ENCODE results near the gene RABAC1. TPM values are rescaled to one million over a fixed set of nuclear protein-coding genes. Genes with fewer than 3 reads are reported as not detected.

The RABAC1 gene, protein sequence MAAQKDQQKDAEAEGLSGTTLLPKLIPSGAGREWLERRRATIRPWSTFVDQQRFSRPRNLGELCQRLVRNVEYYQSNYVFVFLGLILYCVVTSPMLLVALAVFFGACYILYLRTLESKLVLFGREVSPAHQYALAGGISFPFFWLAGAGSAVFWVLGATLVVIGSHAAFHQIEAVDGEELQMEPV
- total RNA-seq (10 to 100 TPM; 74.7 to 83.3 TPM), polyA plus RNA-seq (220 TPM)

DNA sequence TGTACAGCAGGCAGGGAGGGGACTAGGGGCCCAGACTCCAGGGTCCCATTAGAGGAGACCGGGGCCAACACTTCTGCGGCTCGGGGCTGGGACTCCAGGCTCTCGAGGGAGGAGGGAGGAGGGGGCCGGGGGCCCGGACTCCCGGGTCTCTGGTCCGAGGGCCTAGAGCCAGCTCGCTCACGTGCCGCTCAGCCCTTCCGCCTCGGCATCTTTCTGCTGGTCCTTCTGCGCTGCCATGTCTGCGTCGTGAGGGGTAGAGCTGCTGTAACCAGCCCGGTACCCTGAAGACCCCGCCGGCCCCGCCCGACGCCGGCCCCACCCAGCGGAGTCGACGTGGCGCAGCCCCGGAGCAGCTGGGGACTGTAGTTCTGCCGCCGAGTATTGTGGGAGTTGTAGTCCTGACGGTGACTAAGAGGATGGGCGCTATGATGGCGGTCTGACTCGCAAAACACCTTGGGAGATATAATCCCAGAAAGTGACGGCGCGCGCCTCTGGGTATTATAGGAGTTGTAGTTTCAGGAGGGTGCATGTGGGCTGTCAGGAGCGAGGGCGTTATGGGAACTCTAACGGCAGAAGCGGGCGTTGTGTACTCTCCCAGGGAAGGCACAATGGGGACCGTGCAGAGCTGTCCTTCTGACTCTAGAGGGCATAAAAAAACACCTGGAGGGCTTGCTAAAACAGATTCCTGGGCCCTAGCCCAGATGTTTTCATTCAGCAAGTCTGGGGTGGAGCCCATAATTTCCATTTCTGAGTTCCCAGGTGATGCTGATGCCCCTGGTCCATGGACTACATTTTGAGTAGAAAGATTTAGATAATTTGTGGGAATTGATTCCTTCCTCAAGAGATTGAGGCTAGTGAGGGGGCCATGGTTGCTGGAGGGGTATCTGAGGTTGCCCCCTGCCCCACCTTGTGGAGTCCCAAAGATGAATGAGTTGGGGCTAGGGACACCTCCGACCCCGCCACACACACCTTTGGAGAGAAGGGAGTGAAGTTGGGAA is at the start of gene RABAC1:
TSS of gene RABAC1 (minus strand) at position 266 of the 998 bp plus-strand sequence. CDS start at position 237, 29 bp downstream.
- POLR2A ChIA-PET = interaction anchor here (0.6 to 3.6 kb wide), 7 partner anchors 13 to 464 kb away, joined by 3 to 20 read pairs (median 4); partner anchors contain the start of genes RPS19 and ZNF574

DNA sequence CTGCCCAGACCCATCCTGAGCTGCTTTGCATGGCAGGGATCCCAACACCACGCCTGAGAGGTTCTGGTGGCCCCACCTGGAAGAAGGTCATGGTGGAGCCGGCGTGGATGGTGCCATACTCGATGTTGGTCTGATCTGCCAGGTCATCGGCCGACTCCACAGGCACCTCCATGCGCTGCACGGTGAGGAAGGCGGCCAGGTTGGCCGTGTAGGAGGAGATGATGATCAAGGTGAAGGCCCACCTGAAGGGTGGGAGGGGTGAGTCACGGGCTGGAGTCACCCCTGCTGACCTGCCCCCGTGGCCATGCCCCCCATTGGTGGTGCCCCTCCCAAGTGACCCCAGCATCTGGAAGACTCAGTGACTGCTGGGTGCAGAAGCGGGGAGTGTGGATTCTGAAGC is 47.4 kb upstream of the RABAC1 start:
- H3K4me1 Mint-ChIP-seq = no peaks in the 10 kb centered on the region
- H3K4me3 Mint-ChIP-seq = no peak overlapping the region
- no peak for DNase-seq
- no peak overlapping the region for H3K27ac Mint-ChIP-seq
- H3K9me3 Mint-ChIP-seq = no peaks in the 10 kb centered on the region
- H3K36me3 ChIP-seq (ENCODE audit: insufficient read depth, low read length) = no peaks in the 10 kb centered on the region
- no peaks in the 10 kb centered on the region for H3K9me3 ChIP-seq (ENCODE audit: low read length)
- H3K4me3 ChIP-seq (ENCODE audit: low read length) = no peak overlapping the region
- peaks cover 15 to 45% of the 10 kb centered on the region in 2 donors for H3K27me3 Mint-ChIP-seq
- H3K27ac ChIP-seq (ENCODE audit: low read depth, low read length) = no peak overlapping the region
- ChIA-PET POLR2A (no interaction called here), CTCF (no interaction called here)
- H3K4me1 ChIP-seq (ENCODE audit: insufficient read depth, low read length) = no peaks in the 10 kb centered on the region
- no peaks in the 10 kb centered on the region for H3K36me3 Mint-ChIP-seq
- peaks cover 3% of the 10 kb centered on the region for H3K27me3 ChIP-seq (ENCODE audit: insufficient read depth, low read length, poor library complexity, severe bottlenecking)

More for the DNA sequence above, at the start of gene RABAC1:
- Mint-ChIP-seq H3K27ac (peak within 1 kb of the TSS; percentile 82 to 98 (median 94)), H3K4me1 (peaks cover 17 to 22% (median 21%) of the 10 kb centered on the region in 3 donors), H3K27me3 (no peaks in the 10 kb centered on the region), H3K9me3 (peaks cover 0 to 2% (median 0%) of the 10 kb centered on the region in 5 donors), H3K36me3 (peaks cover 0 to 35% (median 2%) of the 10 kb centered on the region in 3 donors), H3K4me3 (peak within 1 kb of the TSS; percentile 92 to 96 (median 94))
- Histone ChIP-seq H3K4me1 (ENCODE audit: insufficient read depth, low read length) (peaks cover 16% of the 10 kb centered on the region), H3K27me3 (ENCODE audit: insufficient read depth, low read length, poor library complexity, severe bottlenecking) (no peaks in the 10 kb centered on the region), H3K9me3 (ENCODE audit: low read length) (no peaks in the 10 kb centered on the region), H3K27ac (ENCODE audit: low read depth, low read length) (peak within 1 kb of the TSS; percentile 86), H3K4me3 (ENCODE audit: low read length) (peak within 1 kb of the TSS; percentile 92), H3K36me3 (ENCODE audit: insufficient read depth, low read length) (no peaks in the 10 kb centered on the region)
- peak; percentile 79 to 90 (median 82) for DNase-seq
- CTCF ChIA-PET = interaction anchor here (0.8 to 5.0 kb wide), 8 partner anchors 11 to 132 kb away, joined by 3 to 32 read pairs (median 3); partner anchors contain the start of gene RPS19

DNA sequence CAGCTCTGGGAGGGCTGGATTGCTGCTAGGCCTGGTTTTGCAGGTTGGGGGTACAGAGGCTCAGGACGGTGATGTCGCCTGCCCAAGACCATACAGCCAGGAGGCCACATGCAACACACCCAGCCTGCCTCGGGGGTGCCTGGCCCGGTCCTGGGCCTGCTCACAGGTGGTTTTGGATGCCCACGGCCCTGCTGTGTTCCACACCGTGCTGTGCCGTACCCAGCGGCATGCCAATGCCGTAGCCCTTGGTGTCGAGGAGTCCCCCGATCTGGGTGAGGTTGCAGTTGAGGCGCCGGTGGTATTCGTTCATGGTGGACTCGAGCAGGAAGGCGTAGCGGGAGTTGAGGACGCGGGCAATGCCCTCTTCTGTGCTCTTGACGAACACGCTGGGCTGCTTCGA is 46.4 kb upstream of the RABAC1 start:
- DNase-seq = no peak
- Mint-ChIP-seq H3K36me3 (no peaks in the 10 kb centered on the region), H3K4me3 (no peak overlapping the region), H3K27ac (no peak overlapping the region), H3K9me3 (no peaks in the 10 kb centered on the region), H3K27me3 (peaks cover 20 to 55% of the 10 kb centered on the region in 2 donors), H3K4me1 (no peaks in the 10 kb centered on the region)
- Histone ChIP-seq H3K27me3 (ENCODE audit: insufficient read depth, low read length, poor library complexity, severe bottlenecking) (peaks cover 8% of the 10 kb centered on the region), H3K4me1 (ENCODE audit: insufficient read depth, low read length) (no peaks in the 10 kb centered on the region), H3K9me3 (ENCODE audit: low read length) (no peaks in the 10 kb centered on the region), H3K4me3 (ENCODE audit: low read length) (no peak overlapping the region), H3K36me3 (ENCODE audit: insufficient read depth, low read length) (no peaks in the 10 kb centered on the region), H3K27ac (ENCODE audit: low read depth, low read length) (no peak overlapping the region)
- POLR2A ChIA-PET = no interaction called here
- CTCF ChIA-PET = no interaction called here

- Mint-ChIP-seq H3K4me1 (peaks cover 0 to 5% (median 3%) of the 10 kb centered on the region in 3 donors), H3K36me3 (no peaks in the 10 kb centered on the region), H3K27me3 (peaks cover 33 to 69% of the 10 kb centered on the region in 2 donors), H3K9me3 (no peaks in the 10 kb centered on the region), H3K27ac (no peak overlapping the region), H3K4me3 (no peak overlapping the region)
- Histone ChIP-seq H3K27me3 (ENCODE audit: insufficient read depth, low read length, poor library complexity, severe bottlenecking) (peaks cover 21% of the 10 kb centered on the region), H3K27ac (ENCODE audit: low read depth, low read length) (no peak overlapping the region), H3K9me3 (ENCODE audit: low read length) (no peaks in the 10 kb centered on the region), H3K36me3 (ENCODE audit: insufficient read depth, low read length) (no peaks in the 10 kb centered on the region), H3K4me3 (ENCODE audit: low read length) (no peak overlapping the region), H3K4me1 (ENCODE audit: insufficient read depth, low read length) (no peaks in the 10 kb centered on the region)
- POLR2A ChIA-PET = no interaction called here
- no peak for DNase-seq
- CTCF ChIA-PET = no interaction called here
Observed at GRCh38 chr19:42003506-42004294, 44.6 kb upstream of the RABAC1 start.

GRCh38 chr19:41999878-42000208 is 40.7 kb upstream of the RABAC1 start:
- Mint-ChIP-seq H3K4me1 (peaks cover 25 to 32% (median 26%) of the 10 kb centered on the region in 3 donors), H3K27me3 (peaks cover 54 to 83% of the 10 kb centered on the region in 2 donors), H3K27ac (peak overlapping the region in 1 of 8 donors; percentile 64), H3K36me3 (no peaks in the 10 kb centered on the region), H3K9me3 (no peaks in the 10 kb centered on the region), H3K4me3 (peak overlapping the region in 2 of 7 donors; percentile 23 to 24)
- no peak overlapping the region for H3K27ac ChIP-seq (ENCODE audit: low read depth, low read length)
- no peaks in the 10 kb centered on the region for H3K36me3 ChIP-seq (ENCODE audit: insufficient read depth, low read length)
- H3K27me3 ChIP-seq (ENCODE audit: insufficient read depth, low read length, poor library complexity, severe bottlenecking) = peaks cover 48% of the 10 kb centered on the region
- no peak for DNase-seq
- H3K4me3 ChIP-seq (ENCODE audit: low read length) = no peak overlapping the region
- H3K4me1 ChIP-seq (ENCODE audit: insufficient read depth, low read length) = peaks cover 14% of the 10 kb centered on the region
- CTCF ChIA-PET = no interaction called here
- no peaks in the 10 kb centered on the region for H3K9me3 ChIP-seq (ENCODE audit: low read length)
- POLR2A ChIA-PET = no interaction called here

DNA sequence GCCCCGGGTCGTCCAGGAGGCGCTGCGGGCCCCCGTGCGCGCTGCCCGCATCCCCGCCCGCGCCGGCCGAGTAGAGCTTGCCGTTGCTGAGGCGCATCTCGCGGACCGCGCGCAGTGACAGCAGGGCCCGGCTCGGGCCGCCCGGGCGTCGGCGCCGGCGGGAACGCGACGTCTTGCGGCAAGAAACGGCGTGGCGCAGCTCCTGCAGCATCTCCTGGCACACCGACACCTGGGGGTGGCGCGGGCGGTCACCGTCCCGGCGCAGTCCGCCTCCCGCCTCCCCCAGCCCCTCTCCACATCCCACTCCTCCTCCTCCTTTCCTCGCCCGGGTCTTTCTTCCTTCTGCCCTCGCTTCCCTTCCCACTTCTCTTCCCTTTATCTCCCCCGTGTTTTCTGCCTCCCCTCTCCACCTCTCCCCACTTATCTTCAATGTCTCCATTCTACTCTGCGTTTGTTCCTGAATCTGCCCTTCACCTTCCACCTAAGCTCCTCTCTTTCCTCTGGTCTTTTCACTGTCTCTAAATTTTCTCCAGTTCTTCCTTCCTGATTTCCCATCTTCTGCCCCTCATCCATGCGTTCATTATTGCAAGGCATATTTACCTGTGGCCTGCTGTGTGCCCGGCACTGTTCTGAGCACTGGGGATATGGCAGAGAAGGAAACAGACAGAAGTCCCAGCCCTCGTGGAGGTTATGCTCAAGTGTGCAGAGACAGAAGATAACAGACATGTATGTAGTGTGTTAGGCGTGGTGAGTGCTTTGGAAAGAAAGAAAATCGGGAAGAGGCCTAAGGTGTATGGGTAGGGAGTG is 40.2 kb upstream of the RABAC1 start:
- H3K9me3 Mint-ChIP-seq = no peaks in the 10 kb centered on the region
- H3K4me1 ChIP-seq (ENCODE audit: insufficient read depth, low read length) = peaks cover 16% of the 10 kb centered on the region
- no peak for DNase-seq
- no peak overlapping the region for H3K4me3 ChIP-seq (ENCODE audit: low read length)
- POLR2A ChIA-PET = no interaction called here
- H3K27me3 ChIP-seq (ENCODE audit: insufficient read depth, low read length, poor library complexity, severe bottlenecking) = peaks cover 50% of the 10 kb centered on the region
- H3K4me1 Mint-ChIP-seq = peaks cover 29 to 36% (median 30%) of the 10 kb centered on the region in 3 donors
- peak overlapping the region; percentile 0 to 49 (median 24) for H3K4me3 Mint-ChIP-seq
- no peaks in the 10 kb centered on the region for H3K36me3 ChIP-seq (ENCODE audit: insufficient read depth, low read length)
- H3K36me3 Mint-ChIP-seq = no peaks in the 10 kb centered on the region
- no peaks in the 10 kb centered on the region for H3K9me3 ChIP-seq (ENCODE audit: low read length)
- H3K27ac ChIP-seq (ENCODE audit: low read depth, low read length) = no peak overlapping the region
- CTCF ChIA-PET = no interaction called here
- H3K27ac Mint-ChIP-seq = peak overlapping the region in 3 of 8 donors; percentile 20 to 64 (median 27)
- peaks cover 55 to 80% of the 10 kb centered on the region in 2 donors for H3K27me3 Mint-ChIP-seq

DNA sequence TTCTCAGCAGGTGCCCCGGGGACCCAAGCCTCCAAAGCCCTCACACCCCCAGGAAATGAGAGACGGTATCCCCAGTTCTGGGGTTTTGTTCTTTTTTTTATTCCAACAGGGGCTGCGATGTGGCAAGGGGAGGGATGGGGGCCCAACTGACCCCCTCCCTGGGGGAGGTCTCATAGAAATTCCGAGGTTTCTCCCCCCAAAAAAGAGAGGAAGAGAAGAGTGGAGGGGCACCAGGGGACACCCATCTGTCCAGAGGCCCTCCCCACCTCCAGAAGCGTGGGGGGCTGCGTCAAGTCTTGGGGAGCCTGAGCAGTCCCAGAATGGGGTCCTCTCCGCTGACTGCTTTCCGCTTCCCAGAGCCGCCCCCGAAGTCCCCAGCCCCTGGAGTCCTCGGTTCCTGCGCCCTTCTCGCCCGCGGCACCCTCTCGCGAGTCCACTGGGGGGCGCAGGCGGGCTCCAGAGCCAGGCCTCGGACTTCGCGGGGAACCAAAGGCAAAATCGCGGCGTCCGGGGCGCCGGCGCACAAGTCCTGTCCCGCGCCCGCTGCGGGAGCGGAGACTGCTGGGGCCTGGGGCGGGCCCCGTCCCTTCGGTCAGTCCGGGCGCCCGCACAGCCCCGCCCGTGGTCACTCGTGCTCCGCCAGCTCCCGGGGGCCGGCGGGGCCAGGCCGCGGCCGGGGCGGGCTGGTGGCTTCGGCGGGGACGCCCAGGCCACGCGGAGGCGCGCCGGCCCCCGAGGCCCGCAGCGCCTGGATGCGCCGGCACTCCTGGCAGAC is 39.3 kb upstream of the RABAC1 start:
- Mint-ChIP-seq H3K4me1 (peaks cover 32 to 39% (median 32%) of the 10 kb centered on the region in 3 donors), H3K36me3 (no peaks in the 10 kb centered on the region), H3K27ac (no peak overlapping the region), H3K9me3 (no peaks in the 10 kb centered on the region), H3K4me3 (no peak overlapping the region), H3K27me3 (peaks cover 55 to 72% of the 10 kb centered on the region in 2 donors)
- Histone ChIP-seq H3K9me3 (ENCODE audit: low read length) (no peaks in the 10 kb centered on the region), H3K4me1 (ENCODE audit: insufficient read depth, low read length) (peaks cover 18% of the 10 kb centered on the region), H3K27me3 (ENCODE audit: insufficient read depth, low read length, poor library complexity, severe bottlenecking) (peaks cover 50% of the 10 kb centered on the region), H3K36me3 (ENCODE audit: insufficient read depth, low read length) (no peaks in the 10 kb centered on the region), H3K4me3 (ENCODE audit: low read length) (no peak overlapping the region), H3K27ac (ENCODE audit: low read depth, low read length) (no peak overlapping the region)
- POLR2A ChIA-PET = no interaction called here
- CTCF ChIA-PET = no interaction called here
- peak in 2 of 5 donors; percentile 7 to 12 for DNase-seq

Measured in CD8-positive, alpha-beta memory T cell (primary cell).